Stimulated activated CD8-positive, alpha-beta memory T cell treated with anti-CD3 and anti-CD28 coated beads, Interleukin-4, amount 100 ng/mL, for 1 hour (primary cell): ENCODE data around the gene PSRC1.
A peak's percentile ranks its signal among the peaks of the same experiment; 100 is the strongest.
"Not testable (repeated sequence)": the region's sequence is repeated elsewhere in the genome, so short reads cannot be mapped to it uniquely, and the experiment has no call there.

Source experiments
- DNase-seq, 2 donors: peaks; one replicate each; pipeline ENCODE4 v3.0.0-alpha.2; 2020; ENCODE audit warnings: low read depth in 2 of 2, low spot score in 1 of 2

PSRC1 gene

DNA sequence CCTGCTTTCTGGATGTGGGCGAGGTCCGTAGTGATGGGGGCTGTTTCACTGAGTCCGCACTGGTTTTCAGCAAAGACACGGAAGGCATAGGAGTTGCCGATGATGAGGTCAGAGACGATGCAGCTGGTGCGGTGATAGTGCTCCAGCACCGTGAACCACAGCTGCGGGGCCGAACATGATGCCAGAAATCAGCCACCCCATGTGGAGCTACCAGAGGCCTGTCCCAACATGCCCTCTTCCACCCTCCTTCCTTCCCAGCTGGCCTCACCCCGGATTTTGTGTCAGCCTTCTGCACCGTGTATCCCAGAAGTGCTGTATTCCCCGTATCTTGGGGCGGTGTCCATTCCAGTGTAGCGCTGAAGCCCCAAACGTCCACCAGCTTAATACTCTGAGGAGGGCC, 13.8 kb upstream of the PSRC1 start:
- no peak for DNase-seq

DNA sequence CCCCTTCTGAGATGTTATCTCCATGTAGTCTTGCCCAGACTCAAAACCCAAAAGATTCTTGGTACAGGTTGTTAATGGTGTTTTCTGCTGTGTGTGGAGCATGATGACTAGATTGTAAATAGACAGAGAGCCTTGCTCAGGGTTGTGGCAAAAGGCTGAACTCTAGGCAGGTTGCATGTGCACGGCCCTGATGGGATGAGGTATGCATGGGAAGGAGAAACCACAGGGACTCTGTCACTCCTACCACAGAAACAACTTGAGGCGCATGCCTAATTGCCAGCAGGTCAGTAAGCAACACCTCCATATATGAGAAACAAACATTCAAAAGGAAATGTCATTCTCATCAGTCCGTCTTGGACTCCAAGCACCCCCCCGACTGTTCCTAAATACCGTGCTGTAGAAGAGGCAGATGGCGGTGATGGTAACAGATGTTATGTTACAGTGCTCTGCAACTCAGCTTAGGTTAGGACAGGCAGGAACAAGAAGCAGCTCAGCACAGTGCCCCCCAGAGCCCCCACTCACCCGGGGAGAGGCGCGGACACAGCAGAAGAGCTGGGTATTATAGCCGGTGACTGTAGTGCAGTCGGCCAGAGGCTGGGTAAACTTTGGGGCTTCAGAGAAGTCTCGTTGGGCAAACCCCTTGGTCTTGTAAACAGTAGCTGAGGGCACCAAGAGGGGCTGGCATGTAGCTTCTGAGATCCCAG, 12.9 kb upstream of the PSRC1 start:
- no peak for DNase-seq

DNA sequence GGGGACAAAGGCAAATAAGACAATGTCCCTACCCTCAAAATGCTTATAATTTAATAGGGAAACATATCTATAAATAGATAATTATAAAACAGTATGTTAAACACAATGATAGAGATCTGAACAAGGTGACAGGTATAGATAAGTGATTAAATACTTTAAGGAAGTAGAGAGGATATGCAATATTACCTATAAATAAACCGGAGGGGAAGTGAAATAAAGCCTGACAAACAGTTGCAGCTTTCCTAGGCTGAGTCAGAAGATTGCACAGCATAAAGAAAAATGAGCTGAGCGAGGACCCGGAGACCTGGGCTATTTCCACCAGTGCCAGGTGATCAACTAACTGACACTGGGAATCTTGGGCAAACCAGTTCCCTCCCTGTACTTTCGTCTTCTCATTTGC, 11.5 kb upstream of the PSRC1 start:
- DNase-seq, result no peak

DNA sequence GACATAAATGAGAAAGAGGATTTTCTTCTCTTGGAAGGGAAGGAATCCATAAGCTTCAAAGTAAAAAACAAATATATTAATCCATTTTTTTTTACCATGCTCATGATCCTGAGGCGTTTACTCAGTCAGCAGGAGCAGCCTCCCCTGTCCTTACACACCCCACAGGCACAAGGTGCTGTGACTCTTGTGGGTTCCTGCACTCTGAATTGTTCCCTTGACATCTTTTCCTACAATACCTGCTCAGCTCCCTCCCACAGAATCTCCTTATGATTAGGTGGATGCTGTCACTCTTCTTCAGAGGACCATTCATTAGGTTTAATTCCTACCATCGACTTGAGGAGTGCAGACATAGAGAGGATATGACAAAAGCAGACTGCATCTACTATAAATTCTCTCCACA, 10.1 kb upstream of the PSRC1 start:
- no peak for DNase-seq

DNA sequence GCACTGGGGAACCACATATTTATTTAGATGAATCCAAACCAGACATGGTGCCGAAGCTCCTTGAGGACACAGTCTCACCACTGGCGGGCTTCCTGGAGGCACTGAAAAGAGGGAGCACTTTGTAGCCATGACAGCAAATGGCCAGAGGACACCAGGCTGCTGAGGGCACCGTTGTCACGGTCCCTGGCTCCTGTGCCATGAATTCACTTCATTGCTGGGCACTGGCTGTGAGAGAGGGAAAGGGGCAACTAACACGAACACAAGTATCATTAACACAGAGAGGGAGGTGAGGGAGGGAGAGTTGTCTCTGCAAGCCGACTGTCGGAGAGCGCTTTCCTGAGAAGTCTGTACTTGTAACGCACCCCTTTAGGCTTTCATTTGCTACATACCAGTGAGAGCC, 9.4 kb upstream of the PSRC1 start:
- no peak for DNase-seq

DNA sequence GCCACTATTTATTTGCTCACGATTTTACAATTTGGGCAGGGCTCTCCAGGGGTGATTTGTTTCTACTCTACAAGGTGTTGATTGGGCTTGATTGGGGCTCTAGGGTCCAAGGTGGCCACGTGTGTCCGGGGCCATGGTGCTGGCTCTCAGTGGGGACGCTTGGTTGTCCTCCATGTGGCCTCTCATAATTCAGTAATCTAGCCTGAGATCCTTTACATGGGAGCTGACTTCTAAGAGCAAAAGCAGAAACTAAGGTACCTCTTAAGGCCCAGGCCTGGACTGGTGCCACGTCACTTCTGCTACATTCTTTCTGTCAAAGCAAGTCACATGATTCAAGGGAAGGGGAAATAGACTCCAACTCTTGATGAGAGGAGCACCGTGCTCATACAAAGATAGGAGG, 8.1 kb upstream of the PSRC1 start:
- no peak for DNase-seq

DNA sequence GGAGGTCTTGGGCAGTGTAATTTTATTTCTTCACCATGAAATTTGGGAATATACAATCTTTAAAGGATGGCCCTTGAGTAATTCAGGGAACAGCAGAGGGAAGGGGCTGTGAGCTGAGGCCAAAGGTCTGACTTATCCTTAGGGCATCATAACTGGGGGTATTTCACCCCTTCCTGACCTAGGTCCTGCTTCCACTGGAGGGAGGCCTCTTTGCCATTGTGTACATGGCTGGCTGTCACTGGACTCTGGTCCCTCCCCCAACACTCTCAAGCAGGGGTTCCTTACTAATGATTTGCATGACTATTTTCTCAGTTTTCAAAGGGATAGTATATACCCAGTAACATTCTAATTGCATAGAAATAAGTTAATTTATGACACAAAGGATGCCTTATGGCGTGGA, 7.2 kb upstream of the PSRC1 start:
- DNase-seq, result no peak

DNA sequence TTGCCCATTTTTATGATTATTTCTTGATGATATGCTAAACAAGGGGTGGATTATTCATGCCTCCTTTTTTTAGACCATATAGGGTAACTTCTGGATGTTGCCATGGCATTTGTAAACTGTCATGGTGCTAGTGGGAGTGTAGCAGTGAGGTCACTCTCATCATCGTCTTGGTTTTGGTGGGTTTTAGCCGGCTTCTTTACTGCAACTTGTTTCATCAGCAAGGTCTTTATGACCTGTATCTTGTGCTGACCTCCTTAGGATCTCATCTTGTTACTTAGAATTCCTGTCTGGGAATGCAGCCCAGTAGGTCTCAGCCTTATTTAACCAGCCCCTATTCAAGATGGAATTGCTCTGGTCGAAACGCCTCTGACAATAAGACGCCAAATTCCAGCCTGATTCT, 3.8 kb upstream of the PSRC1 start:
- not testable (repeated sequence) for DNase-seq

DNA sequence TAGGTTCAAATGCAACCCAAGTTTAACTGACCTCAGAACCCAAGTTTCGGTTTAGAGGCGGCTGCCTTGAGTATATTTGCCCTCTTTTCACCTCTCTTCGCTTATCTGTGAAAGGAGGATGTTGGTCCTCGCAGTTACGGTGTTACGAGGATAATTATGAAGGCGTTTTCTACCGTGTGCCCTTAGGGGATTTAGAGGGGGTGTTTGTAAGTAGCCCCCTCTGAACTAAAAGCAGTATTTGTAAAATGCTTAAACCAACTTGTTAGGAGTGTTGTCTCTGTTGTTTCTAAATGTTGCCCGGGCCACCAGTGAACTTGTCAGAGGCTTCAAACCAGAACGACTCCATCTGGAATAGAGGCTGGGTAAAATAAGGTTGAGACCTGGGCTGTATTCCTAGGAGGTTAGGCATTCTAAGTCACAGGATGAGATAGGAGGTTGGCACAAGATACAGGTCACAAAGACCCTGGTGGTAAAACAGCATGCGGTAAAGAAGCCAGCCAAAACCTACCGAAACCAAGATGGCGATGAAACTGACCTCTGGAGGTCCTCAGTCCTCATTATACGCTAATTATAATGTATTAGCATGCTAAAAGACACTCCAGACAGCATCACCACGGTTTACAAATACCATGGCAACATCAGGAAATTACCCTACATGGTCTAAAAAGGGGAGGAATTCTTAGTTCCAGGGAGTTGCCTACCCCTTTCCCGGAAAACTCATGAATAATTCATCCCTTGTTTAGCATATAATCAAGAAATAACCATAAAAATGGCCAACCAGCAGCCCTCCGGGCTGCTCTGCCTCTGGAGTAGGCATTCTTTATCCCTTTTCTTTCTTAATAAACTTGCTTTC, 1.0 kb upstream of the PSRC1 start:
- DNase-seq, result no peak

DNA sequence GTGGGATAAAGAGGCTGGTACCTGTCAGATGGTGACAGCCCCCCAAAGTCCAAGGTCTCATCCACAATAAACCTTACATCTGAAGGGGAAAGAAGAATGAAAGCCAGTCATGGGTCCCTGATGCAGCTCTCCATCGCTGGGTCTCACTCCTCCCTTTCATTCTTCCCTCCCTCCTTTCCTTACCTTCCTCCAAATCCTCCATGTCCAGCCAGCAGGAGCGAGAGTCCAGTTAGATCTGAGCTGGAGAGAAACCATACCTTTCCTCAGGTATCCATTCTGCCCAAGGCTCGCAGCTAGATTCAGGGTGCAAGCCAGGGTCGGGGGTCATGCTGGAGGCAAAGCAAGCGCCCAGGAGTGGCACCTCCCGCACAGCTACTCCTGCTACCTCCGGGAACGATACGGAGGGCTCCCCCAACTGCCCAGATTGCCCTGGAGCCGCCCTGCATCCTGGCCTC, 421 bp downstream of the PSRC1 start:
- no peak for DNase-seq

DNA sequence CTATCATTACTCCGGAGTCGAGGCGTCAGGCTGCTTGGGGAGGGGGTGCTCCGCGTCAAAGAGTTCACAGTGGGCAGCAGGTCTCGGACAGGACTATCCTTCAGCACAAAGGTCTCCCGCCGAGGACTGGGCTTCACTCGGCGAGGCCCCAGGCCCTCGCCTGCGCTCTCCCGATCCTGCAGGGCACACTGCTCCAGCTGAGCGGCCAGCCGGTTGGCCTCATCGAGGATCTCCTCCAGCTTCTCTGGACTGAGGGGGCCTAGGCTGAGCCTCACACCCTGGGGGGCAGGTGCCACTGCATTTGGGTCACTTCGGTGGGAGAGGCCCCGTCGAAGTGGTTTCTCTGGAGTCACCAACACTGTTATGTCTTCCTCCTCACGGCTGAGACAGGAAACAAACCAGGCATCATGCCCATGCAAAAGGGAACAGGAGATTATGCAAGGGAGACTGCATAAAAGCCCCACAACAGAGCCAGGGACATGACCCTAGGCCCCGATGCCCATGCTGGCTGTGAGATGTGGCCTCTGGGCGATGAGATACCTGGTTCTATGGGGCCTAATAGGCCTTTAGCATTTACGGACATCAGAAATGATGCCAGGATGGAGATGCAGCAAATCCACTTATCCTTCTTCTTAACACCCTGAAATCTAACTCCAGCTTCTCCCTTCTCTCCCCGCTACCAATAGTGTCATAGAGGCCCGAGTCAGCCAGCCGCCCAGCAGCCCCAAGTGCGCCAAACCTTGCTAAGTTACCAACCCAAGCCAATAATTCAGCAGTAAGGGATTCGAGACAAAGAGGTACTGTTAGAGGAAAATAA, 1.1 kb downstream of the PSRC1 start:
- DNase-seq, result no peak

DNA sequence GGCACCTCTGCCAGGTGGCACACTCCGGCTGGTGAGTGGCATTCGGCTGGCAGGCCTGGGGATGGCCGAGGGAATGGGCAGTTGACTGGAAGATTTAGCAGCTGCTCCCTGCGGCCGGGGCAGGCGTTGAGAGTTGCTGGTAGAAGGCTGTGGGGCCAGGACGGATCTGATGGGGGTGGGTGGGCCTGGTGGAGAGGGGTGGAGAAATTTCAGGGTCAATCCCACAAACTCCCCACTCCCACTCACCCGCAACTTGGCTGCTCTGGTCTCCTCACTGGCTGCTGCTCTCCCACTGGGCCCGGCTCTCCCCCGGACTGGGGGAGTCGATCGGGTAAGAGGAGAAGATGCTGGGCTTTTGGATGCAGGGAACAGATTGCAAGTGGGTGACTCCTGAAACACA, 2.1 kb downstream of the PSRC1 start:
- DNase-seq, result no peak

DNA sequence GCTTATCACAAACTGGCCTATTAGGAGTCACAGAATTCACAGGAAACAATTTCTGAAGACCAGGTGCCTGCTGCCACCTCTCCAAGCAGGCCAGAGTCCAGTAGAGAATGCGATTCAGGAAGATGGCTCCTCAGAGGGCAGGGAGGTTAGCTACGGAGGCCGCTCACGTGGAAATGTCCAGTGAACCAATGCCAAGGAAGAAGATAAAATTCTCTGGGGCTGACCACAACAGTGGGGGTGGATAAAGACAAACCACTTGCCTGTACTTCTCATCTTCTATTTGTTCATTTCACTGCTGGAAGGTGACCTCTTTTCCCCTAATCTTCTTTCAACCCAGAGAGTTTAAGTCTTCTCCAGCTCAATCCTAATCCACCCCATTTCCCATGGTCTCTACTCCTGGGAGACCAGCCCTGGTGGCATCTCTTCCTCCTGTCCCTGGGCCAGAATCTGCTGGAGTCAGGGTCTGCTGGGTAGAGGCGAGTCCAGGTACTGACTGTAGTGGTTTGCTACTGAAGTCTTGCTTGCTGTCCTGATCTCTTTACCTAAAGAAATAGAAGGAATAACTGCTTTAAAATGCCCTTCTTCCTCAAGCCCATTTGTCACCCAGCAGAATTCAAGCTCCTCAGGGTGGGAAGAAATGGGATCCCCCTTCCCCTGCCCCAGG, 3.2 kb downstream of the PSRC1 start:
- DNase-seq, result no peak

DNA sequence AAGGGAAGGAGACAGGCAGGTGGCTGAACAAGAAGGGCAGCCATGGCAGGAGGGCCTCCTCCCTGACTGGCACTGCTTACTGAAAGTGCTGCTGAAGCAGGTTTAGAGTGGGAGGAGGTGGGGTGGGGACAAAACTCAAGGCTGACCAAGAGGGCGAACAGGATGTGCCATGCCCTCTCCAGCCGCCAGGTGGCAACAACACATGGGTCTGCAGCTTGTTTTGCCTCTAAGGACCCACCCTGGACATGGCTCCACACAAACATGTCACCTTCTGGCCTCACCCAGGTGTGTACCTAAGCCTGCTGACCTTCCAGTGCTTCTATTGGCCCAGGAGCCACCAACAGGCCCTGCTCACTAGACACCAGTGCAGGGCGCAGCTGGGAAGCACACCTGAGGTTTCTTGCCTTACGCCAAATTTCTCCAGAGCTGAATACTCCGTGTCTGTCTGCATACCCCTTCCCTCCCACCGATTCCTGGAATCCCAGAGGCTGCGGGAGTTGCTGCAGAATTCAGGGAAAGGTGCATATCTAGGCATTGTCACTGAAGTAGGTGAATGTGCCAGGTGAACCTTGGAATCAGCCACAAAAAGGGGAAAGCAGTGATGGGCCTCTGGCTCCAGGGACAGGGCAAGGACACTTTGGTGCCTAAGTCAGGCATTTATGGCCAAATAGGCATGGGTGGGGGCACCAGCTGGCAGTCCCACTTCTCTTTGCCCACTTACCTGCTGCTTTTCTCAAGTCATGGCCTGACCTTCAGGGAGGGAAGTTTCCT, 5.3 kb downstream of the PSRC1 start:
- DNase-seq, result peak in 1 of 2 donors; percentile 35

DNA sequence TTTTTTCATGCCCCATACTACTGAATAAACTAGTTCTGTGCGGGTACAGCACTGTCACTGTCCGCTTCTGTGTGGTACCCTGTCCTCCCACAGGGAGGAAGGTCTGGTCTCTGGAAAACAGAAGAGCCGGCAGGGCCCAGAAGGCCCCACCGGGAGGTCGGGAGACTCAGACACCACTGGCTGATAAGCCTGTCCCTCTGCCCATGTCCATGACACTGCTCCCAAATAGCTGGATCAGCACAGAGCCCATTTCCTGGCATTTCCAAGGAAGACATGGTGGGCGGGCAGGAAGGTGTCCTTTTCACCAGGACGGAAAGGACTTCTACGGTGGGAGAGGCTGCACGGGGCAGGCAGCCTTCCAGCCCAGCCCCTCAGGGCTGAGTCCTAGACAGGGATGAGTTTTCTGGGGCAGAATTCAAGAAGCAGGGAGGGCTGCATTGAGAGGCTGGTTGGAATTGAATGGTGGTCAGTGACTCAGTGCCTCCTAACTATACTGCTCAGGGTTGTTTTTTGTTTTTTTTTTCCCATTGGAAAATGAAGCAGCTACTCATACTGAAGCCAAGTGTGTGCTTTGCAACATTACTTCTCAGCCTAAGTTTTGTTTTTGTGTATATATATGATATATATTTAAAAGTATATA, 7.1 kb downstream of the PSRC1 start:
- DNase-seq, result no peak

DNA sequence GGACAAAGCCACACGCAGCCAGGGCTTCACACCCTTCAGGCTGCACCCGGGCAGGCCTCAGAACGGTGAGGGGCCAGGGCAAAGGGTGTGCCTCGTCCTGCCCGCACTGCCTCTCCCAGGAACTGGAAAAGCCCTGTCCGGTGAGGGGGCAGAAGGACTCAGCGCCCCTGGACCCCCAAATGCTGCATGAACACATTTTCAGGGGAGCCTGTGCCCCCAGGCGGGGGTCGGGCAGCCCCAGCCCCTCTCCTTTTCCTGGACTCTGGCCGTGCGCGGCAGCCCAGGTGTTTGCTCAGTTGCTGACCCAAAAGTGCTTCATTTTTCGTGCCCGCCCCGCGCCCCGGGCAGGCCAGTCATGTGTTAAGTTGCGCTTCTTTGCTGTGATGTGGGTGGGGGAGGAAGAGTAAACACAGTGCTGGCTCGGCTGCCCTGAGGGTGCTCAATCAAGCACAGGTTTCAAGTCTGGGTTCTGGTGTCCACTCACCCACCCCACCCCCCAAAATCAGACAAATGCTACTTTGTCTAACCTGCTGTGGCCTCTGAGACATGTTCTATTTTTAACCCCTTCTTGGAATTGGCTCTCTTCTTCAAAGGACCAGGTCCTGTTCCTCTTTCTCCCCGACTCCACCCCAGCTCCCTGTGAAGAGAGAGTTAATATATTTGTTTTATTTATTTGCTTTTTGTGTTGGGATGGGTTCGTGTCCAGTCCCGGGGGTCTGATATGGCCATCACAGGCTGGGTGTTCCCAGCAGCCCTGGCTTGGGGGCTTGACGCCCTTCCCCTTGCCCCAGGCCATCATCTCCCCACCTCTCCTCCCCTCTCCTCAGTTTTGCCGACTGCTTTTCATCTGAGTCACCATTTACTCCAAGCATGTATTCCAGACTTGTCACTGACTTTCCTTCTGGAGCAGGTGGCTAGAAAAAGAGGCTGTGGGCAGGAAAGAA, 8.1 kb downstream of the PSRC1 start:
- DNase-seq, result no peak

DNA sequence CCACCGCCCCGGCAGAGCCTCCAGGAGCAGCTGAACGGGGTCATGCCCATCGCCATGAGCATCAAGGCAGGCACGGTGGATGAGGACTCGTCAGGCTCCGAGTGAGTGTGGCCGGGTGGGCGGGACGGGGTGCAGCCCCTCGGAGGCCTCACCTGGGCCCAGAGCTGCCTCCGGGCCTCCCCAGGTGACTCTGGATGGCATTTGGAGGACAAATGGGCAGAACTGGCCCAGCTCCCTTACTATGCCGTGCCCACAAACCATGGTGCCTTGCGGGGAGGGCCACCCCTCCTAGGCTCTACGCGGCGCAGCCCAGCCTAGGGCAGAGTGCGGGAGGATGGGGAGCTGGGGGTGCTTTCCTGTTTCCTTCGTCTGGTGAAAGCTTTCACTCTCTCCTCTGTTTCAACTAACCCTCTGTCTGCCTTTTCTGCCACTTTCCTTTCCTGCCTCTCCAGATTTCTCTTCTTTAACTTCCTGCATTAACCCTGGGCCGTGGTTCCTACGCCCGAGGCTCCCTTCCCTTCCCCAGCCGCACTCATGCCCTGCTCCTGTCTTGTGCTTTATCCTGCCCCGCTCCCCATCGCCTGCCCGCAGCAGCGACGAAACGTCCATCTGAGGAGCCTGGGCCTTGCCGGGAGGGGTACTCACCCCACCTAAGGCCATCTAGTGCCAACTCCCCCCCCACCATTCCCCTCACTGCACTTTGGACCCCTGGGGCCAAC, 9.2 kb downstream of the PSRC1 start:
- DNase-seq, result no peak

DNA sequence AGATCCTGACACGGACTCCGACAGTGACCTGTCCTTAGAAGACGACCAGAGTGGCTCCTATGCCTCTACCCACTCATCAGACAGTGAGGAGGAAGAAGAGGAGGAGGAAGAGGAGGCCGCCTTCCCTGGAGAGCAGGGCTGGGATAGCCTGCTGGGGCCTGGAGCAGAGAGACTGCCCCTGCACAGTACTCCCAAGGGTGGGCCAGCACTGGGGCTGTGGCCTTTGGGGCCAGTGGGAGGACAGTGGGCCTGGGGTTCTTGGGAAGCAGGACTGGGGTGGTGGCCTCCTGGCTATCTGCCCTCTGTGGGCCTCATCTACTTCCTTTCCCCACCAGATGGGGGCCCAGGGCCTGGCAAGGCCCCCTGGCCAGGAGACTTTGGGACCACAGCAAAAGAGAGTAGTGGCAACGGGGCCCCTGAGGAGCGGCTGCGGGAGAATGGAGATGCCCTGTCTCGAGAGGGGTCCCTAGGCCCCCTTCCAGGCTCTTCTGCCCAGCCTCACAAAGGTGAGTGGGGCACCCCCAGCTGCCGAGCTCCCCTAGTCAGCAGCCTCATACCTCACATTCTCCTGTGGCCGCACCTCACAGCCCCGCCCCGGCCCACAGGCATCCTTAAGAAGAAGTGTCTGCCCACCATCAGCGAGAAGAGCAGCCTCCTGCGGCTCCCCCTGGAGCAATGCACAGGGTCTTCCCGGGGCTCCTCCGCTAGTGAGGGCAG, 10.0 kb downstream of the PSRC1 start:
- no peak for DNase-seq
